GM18498 (cell line): ENCODE data around the gene AP2S1.
"Not testable (repeated sequence)": the region's sequence is repeated elsewhere in the genome, so short reads cannot be mapped to it uniquely, and the experiment has no call there.

Experiments
- ATAC-seq: cut with Tn5 transposase; IDR thresholded peaks from one replicate; pipeline ENCODE4 v1.9.1; 2021; ENCODE audit warnings: mild to moderate bottlenecking, moderate library complexity; ENCODE audit not compliant: unreplicated experiment

The AP2S1 gene

GRCh38 chr19:46809534-46810272 lies 40.9 kb downstream of the AP2S1 start:
- ATAC-seq = no peak

GRCh38 chr19:46806656-46807055 lies 44.0 kb downstream of the AP2S1 start:
- ATAC-seq = no peak

GRCh38 chr19:46804432-46804831 lies 46.2 kb downstream of the AP2S1 start:
- not testable (repeated sequence) for ATAC-seq

DNA sequence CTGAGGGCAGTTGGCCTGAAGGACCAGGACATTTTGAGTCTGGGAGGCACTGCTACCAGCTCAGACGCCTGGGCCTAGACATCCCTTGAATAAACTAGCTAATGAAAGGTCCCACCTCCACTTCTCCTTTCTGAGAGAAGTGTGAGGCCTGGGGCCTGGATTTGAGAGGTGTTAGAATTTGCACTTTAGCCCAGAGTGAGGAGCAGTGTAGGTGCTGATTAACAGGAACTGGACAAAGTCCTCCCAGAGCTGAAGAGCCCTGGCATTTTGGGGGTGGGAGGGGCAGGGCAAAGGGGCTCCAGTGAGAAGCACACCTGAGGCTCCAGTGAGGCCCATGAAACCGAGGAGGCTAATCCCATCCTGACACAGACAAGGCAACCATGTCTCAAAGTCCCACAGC lies 47.1 kb downstream of the AP2S1 start:
- ATAC-seq = no peak

- ATAC-seq = no peak
Measured at GRCh38 chr19:46802152-46802551, 48.5 kb downstream of the AP2S1 start.

- no peak for ATAC-seq
Measured at GRCh38 chr19:46798713-46799112, 51.9 kb downstream of the AP2S1 start.

DNA sequence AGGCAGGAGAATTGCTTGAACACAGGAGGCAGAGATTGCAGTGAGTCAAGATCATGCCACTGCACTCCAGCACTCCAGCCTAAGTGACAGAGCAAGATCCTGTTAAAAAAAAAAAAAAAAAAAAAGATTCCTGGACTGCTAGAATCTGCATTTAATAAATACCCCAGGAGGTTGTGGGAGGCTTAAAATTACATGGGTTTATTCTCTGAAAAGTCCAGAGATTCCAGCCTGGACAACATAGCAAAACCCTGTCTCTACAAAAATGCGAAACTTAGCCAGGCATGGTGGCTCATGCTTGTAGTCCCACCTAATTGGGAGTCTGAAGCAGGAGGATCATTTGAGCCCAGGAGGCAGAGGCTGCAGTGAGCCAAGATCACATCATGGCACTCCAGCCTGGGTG lies 52.8 kb downstream of the AP2S1 start:
- no peak for ATAC-seq

- no peak for ATAC-seq
Measured at GRCh38 chr19:46791944-46792343, 58.7 kb downstream of the AP2S1 start.

GRCh38 chr19:46789371-46789770 lies 61.3 kb downstream of the AP2S1 start:
- no peak for ATAC-seq

DNA sequence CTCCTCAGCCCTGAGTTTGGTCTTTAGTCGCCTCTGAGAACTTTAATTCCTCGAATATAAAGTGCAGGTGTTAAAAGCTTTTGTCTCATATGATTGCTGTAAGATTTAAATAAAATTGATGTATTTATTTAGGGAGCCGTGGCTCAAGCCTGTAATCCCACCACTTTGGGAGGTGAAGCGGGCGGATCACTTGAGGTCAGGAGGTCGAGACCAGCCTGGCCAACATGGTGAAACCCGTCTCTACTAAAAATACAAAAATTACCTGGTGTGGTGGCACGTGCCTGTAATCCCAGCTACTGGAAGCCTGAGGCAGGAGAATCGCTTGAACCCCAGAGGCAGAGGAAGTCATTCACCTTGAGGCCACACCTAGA lies 61.7 kb downstream of the AP2S1 start:
- no peak for ATAC-seq

DNA sequence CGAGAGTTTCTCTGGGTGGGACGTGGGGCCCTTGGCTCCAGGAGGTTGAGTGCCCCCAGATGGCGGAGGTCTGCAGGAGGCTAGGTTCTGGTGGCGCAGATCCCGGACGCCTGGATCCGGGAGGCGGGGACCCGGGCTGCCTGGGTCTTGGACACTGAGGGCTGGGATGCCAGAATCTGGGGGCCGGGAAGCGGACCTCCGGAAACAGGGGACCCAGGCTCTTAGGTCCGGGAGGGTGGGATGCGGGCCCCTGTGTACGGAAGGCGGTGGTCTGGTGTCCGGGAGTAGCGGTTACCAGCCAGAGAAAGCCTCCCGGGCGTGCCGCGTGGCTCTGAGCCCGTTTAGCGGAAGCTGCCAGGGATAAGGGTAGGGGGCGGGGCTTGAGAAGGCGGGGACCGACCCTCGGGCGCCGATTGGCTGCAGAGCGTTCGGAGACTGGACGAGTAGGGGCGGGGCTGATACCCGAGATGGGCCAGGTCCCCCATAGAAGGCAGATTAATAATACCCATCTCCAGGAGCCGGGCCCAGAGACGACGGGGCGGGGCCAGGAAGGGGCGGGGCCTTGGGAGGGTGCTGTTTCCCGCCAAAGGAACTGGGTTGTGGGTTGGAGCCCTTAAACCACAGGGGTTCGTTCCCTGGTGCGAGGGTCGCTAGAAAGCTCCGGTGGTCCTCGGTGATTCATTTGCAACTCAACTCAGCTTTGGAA lies 62.2 kb downstream of the AP2S1 start, which contains the start of gene SLC1A5:
Gene SLC1A5 (minus strand): TSS at position 333 of the 706 bp plus-strand sequence. CDS start 629 bp downstream, outside the sequence.
- ATAC-seq = peak; percentile 70
